ENCODE data around the gene A3GALT2.
"Not testable (repeated sequence)": the region's sequence is repeated elsewhere in the genome, so short reads cannot be mapped to it uniquely, and the experiment has no call there.

A3GALT2 gene

GRCh38 chr1:33311706-33312412, 9.0 kb downstream of the A3GALT2 start:
- no peak overlapping the region for H3K4me3 ChIP-seq (ENCODE audit: low read length, poor library complexity, severe bottlenecking)
- no peaks in the 10 kb centered on the region for H3K79me2 ChIP-seq (ENCODE audit: insufficient read depth, low read length)
- H3K36me3 ChIP-seq (ENCODE audit: insufficient read depth, low read length) = no peaks in the 10 kb centered on the region
- no peaks in the 10 kb centered on the region for H4K20me1 ChIP-seq (ENCODE audit: insufficient read depth, low read length, poor library complexity, severe bottlenecking)
- no peaks in the 10 kb centered on the region for H3K4me1 ChIP-seq (ENCODE audit: insufficient read depth, low read length, poor library complexity, severe bottlenecking)
- no peaks in the 10 kb centered on the region for H3K27me3 ChIP-seq (ENCODE audit: insufficient read depth, low read length, poor library complexity, severe bottlenecking)
- H3K9me3 ChIP-seq (ENCODE audit: insufficient read depth, low read depth, low read length) = no peaks in the 10 kb centered on the region
- H3K4me2 ChIP-seq (ENCODE audit: low read depth, low read length, poor library complexity, severe bottlenecking) = no peak overlapping the region
- no peak overlapping the region for H2AFZ ChIP-seq (ENCODE audit: low read length)
- TF ChIP-seq CTCF (conservative IDR thresholded peaks at IDR 0.05; ENCODE audit: low read length) (no peak), EZH2phosphoT487 (IDR thresholded peaks at IDR 0.05; ENCODE audit: borderline replicate concordance) (no peak)
- H3K9me2 ChIP-seq (replicated peaks; ENCODE audit: low read depth, low read length) = no peaks in the 10 kb centered on the region
- H3K9ac ChIP-seq (ENCODE audit: low read depth, low read length, poor library complexity, severe bottlenecking) = no peak overlapping the region
- no peaks in the 10 kb centered on the region for H3F3A ChIP-seq (ENCODE audit: low read depth)

GRCh38 chr1:33310702-33311101, 10.2 kb downstream of the A3GALT2 start:
- H3K9ac ChIP-seq (ENCODE audit: low read depth, low read length, poor library complexity, severe bottlenecking) = no peak overlapping the region
- no peaks in the 10 kb centered on the region for H4K20me1 ChIP-seq (ENCODE audit: insufficient read depth, low read length, poor library complexity, severe bottlenecking)
- H3K4me1 ChIP-seq (ENCODE audit: insufficient read depth, low read length, poor library complexity, severe bottlenecking) = no peaks in the 10 kb centered on the region
- no peaks in the 10 kb centered on the region for H3F3A ChIP-seq (ENCODE audit: low read depth)
- H3K79me2 ChIP-seq (ENCODE audit: insufficient read depth, low read length) = no peaks in the 10 kb centered on the region
- no peaks in the 10 kb centered on the region for H3K27me3 ChIP-seq (ENCODE audit: insufficient read depth, low read length, poor library complexity, severe bottlenecking)
- no peaks in the 10 kb centered on the region for H3K36me3 ChIP-seq (ENCODE audit: insufficient read depth, low read length)
- TF ChIP-seq CTCF (conservative IDR thresholded peaks at IDR 0.05; ENCODE audit: low read length) = no peak
- no peak for TF ChIP-seq EZH2phosphoT487 (IDR thresholded peaks at IDR 0.05; ENCODE audit: borderline replicate concordance)
- H3K4me3 ChIP-seq (ENCODE audit: low read length, poor library complexity, severe bottlenecking) = no peak overlapping the region
- H2AFZ ChIP-seq (ENCODE audit: low read length) = no peak overlapping the region
- no peaks in the 10 kb centered on the region for H3K9me2 ChIP-seq (replicated peaks; ENCODE audit: low read depth, low read length)
- no peak overlapping the region for H3K4me2 ChIP-seq (ENCODE audit: low read depth, low read length, poor library complexity, severe bottlenecking)
- H3K9me3 ChIP-seq (ENCODE audit: insufficient read depth, low read depth, low read length) = no peaks in the 10 kb centered on the region

GRCh38 chr1:33309351-33309750, 11.5 kb downstream of the A3GALT2 start:
- not testable (repeated sequence) for H3F3A ChIP-seq (ENCODE audit: low read depth); H3K9me3 ChIP-seq (ENCODE audit: insufficient read depth, low read depth, low read length); H3K9me2 ChIP-seq (replicated peaks; ENCODE audit: low read depth, low read length); H3K4me1 ChIP-seq (ENCODE audit: insufficient read depth, low read length, poor library complexity, severe bottlenecking); H3K36me3 ChIP-seq (ENCODE audit: insufficient read depth, low read length); H3K79me2 ChIP-seq (ENCODE audit: insufficient read depth, low read length); H3K4me2 ChIP-seq (ENCODE audit: low read depth, low read length, poor library complexity, severe bottlenecking); H3K4me3 ChIP-seq (ENCODE audit: low read length, poor library complexity, severe bottlenecking); H3K9ac ChIP-seq (ENCODE audit: low read depth, low read length, poor library complexity, severe bottlenecking); H3K27me3 ChIP-seq (ENCODE audit: insufficient read depth, low read length, poor library complexity, severe bottlenecking); H4K20me1 ChIP-seq (ENCODE audit: insufficient read depth, low read length, poor library complexity, severe bottlenecking); H2AFZ ChIP-seq (ENCODE audit: low read length)

- H3F3A ChIP-seq (ENCODE audit: low read depth) = no peaks in the 10 kb centered on the region
- TF ChIP-seq CTCF (conservative IDR thresholded peaks at IDR 0.05; ENCODE audit: low read length) (no peak), EZH2phosphoT487 (IDR thresholded peaks at IDR 0.05; ENCODE audit: borderline replicate concordance) (no peak)
Measured at GRCh38 chr1:33307494-33307864, 13.4 kb downstream of the A3GALT2 start.

More at GRCh38 chr1:33307494-33307864, 13.4 kb downstream of the A3GALT2 start:
- Histone ChIP-seq H4K20me1 (ENCODE audit: insufficient read depth, low read length, poor library complexity, severe bottlenecking) (no peaks in the 10 kb centered on the region), H3K4me3 (ENCODE audit: low read length, poor library complexity, severe bottlenecking) (no peak overlapping the region), H3K36me3 (ENCODE audit: insufficient read depth, low read length) (no peaks in the 10 kb centered on the region), H3K4me2 (ENCODE audit: low read depth, low read length, poor library complexity, severe bottlenecking) (no peak overlapping the region), H3K4me1 (ENCODE audit: insufficient read depth, low read length, poor library complexity, severe bottlenecking) (peaks cover 8% of the 10 kb centered on the region), H3K9me3 (ENCODE audit: insufficient read depth, low read depth, low read length) (no peaks in the 10 kb centered on the region), H3K27me3 (ENCODE audit: insufficient read depth, low read length, poor library complexity, severe bottlenecking) (no peaks in the 10 kb centered on the region), H3K79me2 (ENCODE audit: insufficient read depth, low read length) (no peaks in the 10 kb centered on the region), H3K9me2 (replicated peaks; ENCODE audit: low read depth, low read length) (no peaks in the 10 kb centered on the region), H3K9ac (ENCODE audit: low read depth, low read length, poor library complexity, severe bottlenecking) (no peak overlapping the region), H2AFZ (ENCODE audit: low read length) (no peak overlapping the region)
